Calu3 (cell line): ENCODE results near the gene LIN7A. TPM values are rescaled to one million over a fixed set of nuclear protein-coding genes. Genes with fewer than 3 reads are reported as not detected.

Experiments used
- BruUV-seq: library from RNA; stranded (reverse); fragments of 400-500 nt; replicated peaks from 2 replicates; lab custom pipeline; 2021; lab: Mats Ljungman, UMichigan
- CTCF ChIA-PET: fragments of 300-600 bp; sonication (Branson Sonifier 250); formaldehyde crosslinking; loops from one replicate; lab custom pipeline; 2022; ENCODE audit warnings: antibody characterized with exemption; lab: Charles Lee
- DNase-seq: peaks from one replicate; pipeline ENCODE4 v3.0.0; 2022
- H3K27ac Mint-ChIP-seq: one replicate; pipeline ENCODE4 v1.8.0; 2022; ENCODE audit warnings: mixed read lengths; ENCODE audit not compliant: unreplicated experiment
- H3K27me3 Mint-ChIP-seq: one replicate; pipeline ENCODE4 v1.8.0; 2022; ENCODE audit warnings: mixed read lengths; ENCODE audit not compliant: unreplicated experiment
- H3K36me3 Mint-ChIP-seq: one replicate; pipeline ENCODE4 v1.8.0; 2022; ENCODE audit warnings: mild to moderate bottlenecking, moderate library complexity, mixed read lengths; ENCODE audit not compliant: insufficient read depth, unreplicated experiment
- H3K4me1 Mint-ChIP-seq: one replicate; pipeline ENCODE4 v1.8.0; 2022; ENCODE audit warnings: mild to moderate bottlenecking, low read depth, mixed read lengths; ENCODE audit not compliant: unreplicated experiment
- H3K4me3 Mint-ChIP-seq: one replicate; pipeline ENCODE4 v1.8.0; 2022; ENCODE audit warnings: mild to moderate bottlenecking, low read depth, moderate library complexity, mixed read lengths; ENCODE audit not compliant: unreplicated experiment
- H3K9me3 Mint-ChIP-seq: one replicate; pipeline ENCODE4 v1.8.0; 2022; ENCODE audit warnings: low read depth, mixed read lengths; ENCODE audit not compliant: unreplicated experiment
- CTCF ChIP-seq: fragments of 200-600 bp; IDR thresholded peaks from one replicate; pipeline ENCODE4 v1.8.0; 2022; ENCODE audit warnings: antibody characterized with exemption; ENCODE audit not compliant: unreplicated experiment
- intact Hi-C: fragments of 100-400 bp; cut with micrococcal nuclease; formaldehyde crosslinking; loops from one replicate; pipeline ENCODE4 v1.10.0; 2022; ENCODE audit not compliant: unreplicated experiment
- total RNA-seq: library from RNA; stranded (reverse); gene quantifications from 2 replicates; pipeline ENCODE4 v1.2.3, GENCODE V29; 2022

The LIN7A gene
- total RNA-seq, 1 experiment from 2014 or later, result 0.73 TPM

GRCh38 chr12:80895240-80895639 is 42.5 kb downstream of the LIN7A start:
- no peaks in the 10 kb centered on the region for H3K4me1 Mint-ChIP-seq
- H3K27ac Mint-ChIP-seq, result no peak overlapping the region
- H3K4me3 Mint-ChIP-seq, result no peak overlapping the region
- H3K27me3 Mint-ChIP-seq, result no peaks in the 10 kb centered on the region
- TF ChIP-seq CTCF, result no peak
- H3K36me3 Mint-ChIP-seq, result no peaks in the 10 kb centered on the region
- DNase-seq, result no peak
- CTCF ChIA-PET, result no interaction called here
- no peaks in the 10 kb centered on the region for H3K9me3 Mint-ChIP-seq
- intact Hi-C loops, result no loop called here
- BruUV-seq, result no TSS peak

- CTCF ChIA-PET, result no interaction called here
- no TSS peak for BruUV-seq
These were observed 43.6 kb downstream of the LIN7A start for GRCh38 chr12:80894179-80894578.

GRCh38 chr12:80892597-80893445 is 44.9 kb downstream of the LIN7A start:
- H3K27ac Mint-ChIP-seq, result no peak overlapping the region
- H3K36me3 Mint-ChIP-seq, result no peaks in the 10 kb centered on the region
- no peak overlapping the region for H3K4me3 Mint-ChIP-seq
- no peak for TF ChIP-seq CTCF
- DNase-seq, result no peak
- CTCF ChIA-PET, result no interaction called here
- H3K27me3 Mint-ChIP-seq, result no peaks in the 10 kb centered on the region
- intact Hi-C loops, result no loop called here
- BruUV-seq, result no TSS peak
- H3K9me3 Mint-ChIP-seq, result no peaks in the 10 kb centered on the region
- H3K4me1 Mint-ChIP-seq, result no peaks in the 10 kb centered on the region

More at GRCh38 chr12:80894179-80894578, 43.6 kb downstream of the LIN7A start:
- Mint-ChIP-seq H3K27me3 (no peaks in the 10 kb centered on the region), H3K4me1 (no peaks in the 10 kb centered on the region), H3K4me3 (no peak overlapping the region), H3K9me3 (no peaks in the 10 kb centered on the region), H3K27ac (no peak overlapping the region), H3K36me3 (no peaks in the 10 kb centered on the region)
- no peak for DNase-seq
- intact Hi-C loops, result no loop called here
- TF ChIP-seq CTCF, result no peak

- no peaks in the 10 kb centered on the region for H3K4me1 Mint-ChIP-seq
- TF ChIP-seq CTCF, result no peak
- H3K9me3 Mint-ChIP-seq, result peaks cover 3% of the 10 kb centered on the region
- H3K4me3 Mint-ChIP-seq, result no peak overlapping the region
- H3K27me3 Mint-ChIP-seq, result no peaks in the 10 kb centered on the region
- intact Hi-C loops, result no loop called here
- CTCF ChIA-PET, result interaction anchor here (0.5 kb wide), 1 partner anchor 11 kb away, joined by 5 read pairs; no protein-coding TSS in a partner anchor
- no TSS peak for BruUV-seq
- H3K36me3 Mint-ChIP-seq, result no peaks in the 10 kb centered on the region
- no peak for DNase-seq
- H3K27ac Mint-ChIP-seq, result no peak overlapping the region
These were observed 53.1 kb downstream of the LIN7A start for GRCh38 chr12:80884651-80885050.
